Rectal smooth muscle tissue (tissue), 1 donor: ENCODE results near the gene FFAR2.
"Not testable (repeated sequence)": the region's sequence is repeated elsewhere in the genome, so short reads cannot be mapped to it uniquely, and the experiment has no call there.

Experiments used
- H3K27ac ChIP-seq: one replicate; pipeline ENCODE4 v1.7.0; 2013; ENCODE audit warnings: low read depth, low read length, inconsistent platforms
- H3K27me3 ChIP-seq: one replicate; pipeline ENCODE4 v1.7.0; 2013; ENCODE audit warnings: low read length; ENCODE audit not compliant: control insufficient read depth, insufficient read depth
- H3K36me3 ChIP-seq: one replicate; pipeline ENCODE4 v1.7.0; 2013; ENCODE audit warnings: low read length; ENCODE audit not compliant: control insufficient read depth, insufficient read depth
- H3K4me1 ChIP-seq: one replicate; pipeline ENCODE4 v1.7.0; 2013; ENCODE audit warnings: low read length; ENCODE audit not compliant: control insufficient read depth, insufficient read depth
- H3K4me3 ChIP-seq: one replicate; pipeline ENCODE4 v1.7.0; 2013; ENCODE audit warnings: low read length
- H3K9ac ChIP-seq: one replicate; pipeline ENCODE4 v1.7.0; 2013; ENCODE audit warnings: low read length

FFAR2 gene

GRCh38 chr19:35447606-35448469, at the start of gene FFAR2:
Gene FFAR2 (plus strand): TSS chr19:35448257. CDS start chr19:35449715, 1,458 bp downstream.
- Histone ChIP-seq H3K4me1 (no peaks in the 10 kb centered on the region), H3K9ac (no peak within 1 kb of the TSS), H3K27me3 (no peaks in the 10 kb centered on the region), H3K36me3 (no peaks in the 10 kb centered on the region), H3K27ac (no peak within 1 kb of the TSS), H3K4me3 (no peak within 1 kb of the TSS)

- H3K9ac ChIP-seq = no peak overlapping the region
- no peaks in the 10 kb centered on the region for H3K4me1 ChIP-seq
- H3K27me3 ChIP-seq = no peaks in the 10 kb centered on the region
- no peak overlapping the region for H3K27ac ChIP-seq
- no peak overlapping the region for H3K4me3 ChIP-seq
- no peaks in the 10 kb centered on the region for H3K36me3 ChIP-seq
Measured at GRCh38 chr19:35398570-35398969, 49.5 kb upstream of the FFAR2 start.

GRCh38 chr19:35399231-35399630, 48.8 kb upstream of the FFAR2 start:
- Histone ChIP-seq H3K4me1 (no peaks in the 10 kb centered on the region), H3K36me3 (no peaks in the 10 kb centered on the region), H3K27ac (no peak overlapping the region), H3K9ac (no peak overlapping the region), H3K27me3 (no peaks in the 10 kb centered on the region), H3K4me3 (no peak overlapping the region)

- Histone ChIP-seq H3K4me3 (no peak overlapping the region), H3K4me1 (no peaks in the 10 kb centered on the region), H3K9ac (no peak overlapping the region), H3K27ac (no peak overlapping the region), H3K36me3 (no peaks in the 10 kb centered on the region), H3K27me3 (no peaks in the 10 kb centered on the region)
Measured at GRCh38 chr19:35399948-35400772, 47.9 kb upstream of the FFAR2 start.

GRCh38 chr19:35400773-35401100, 47.3 kb upstream of the FFAR2 start:
- Histone ChIP-seq H3K4me1 (no peaks in the 10 kb centered on the region), H3K27ac (no peak overlapping the region), H3K36me3 (no peaks in the 10 kb centered on the region), H3K27me3 (no peaks in the 10 kb centered on the region), H3K9ac (no peak overlapping the region), H3K4me3 (no peak overlapping the region)

- not testable (repeated sequence) for H3K27ac ChIP-seq, H3K9ac ChIP-seq, H3K27me3 ChIP-seq, H3K4me1 ChIP-seq, H3K4me3 ChIP-seq, H3K36me3 ChIP-seq
Measured at GRCh38 chr19:35401416-35401815, 46.6 kb upstream of the FFAR2 start.

GRCh38 chr19:35403116-35403760, 44.8 kb upstream of the FFAR2 start:
- Histone ChIP-seq H3K36me3 (no peaks in the 10 kb centered on the region), H3K27ac (no peak overlapping the region)

GRCh38 chr19:35404879-35405622, 43.0 kb upstream of the FFAR2 start:
- Histone ChIP-seq H3K4me1 (no peaks in the 10 kb centered on the region), H3K36me3 (no peaks in the 10 kb centered on the region), H3K27ac (no peak overlapping the region), H3K4me3 (no peak overlapping the region), H3K27me3 (no peaks in the 10 kb centered on the region), H3K9ac (no peak overlapping the region)

More at GRCh38 chr19:35403116-35403760, 44.8 kb upstream of the FFAR2 start:
- H3K9ac ChIP-seq = no peak overlapping the region
- no peak overlapping the region for H3K4me3 ChIP-seq
- H3K4me1 ChIP-seq = no peaks in the 10 kb centered on the region
- no peaks in the 10 kb centered on the region for H3K27me3 ChIP-seq

- Histone ChIP-seq H3K27me3 (no peaks in the 10 kb centered on the region), H3K4me3 (no peak overlapping the region), H3K36me3 (no peaks in the 10 kb centered on the region), H3K4me1 (no peaks in the 10 kb centered on the region), H3K27ac (no peak overlapping the region), H3K9ac (no peak overlapping the region)
Measured at GRCh38 chr19:35407619-35408018, 40.4 kb upstream of the FFAR2 start.

- no peaks in the 10 kb centered on the region for H3K36me3 ChIP-seq
- no peaks in the 10 kb centered on the region for H3K4me1 ChIP-seq
- no peak overlapping the region for H3K4me3 ChIP-seq
- H3K27me3 ChIP-seq = no peaks in the 10 kb centered on the region
- no peak overlapping the region for H3K9ac ChIP-seq
- no peak overlapping the region for H3K27ac ChIP-seq
Measured at GRCh38 chr19:35408284-35409171, 39.5 kb upstream of the FFAR2 start.

- Histone ChIP-seq H3K4me3 (no peak overlapping the region), H3K27me3 (no peaks in the 10 kb centered on the region), H3K36me3 (no peaks in the 10 kb centered on the region), H3K27ac (no peak overlapping the region), H3K9ac (no peak overlapping the region), H3K4me1 (no peaks in the 10 kb centered on the region)
Measured at GRCh38 chr19:35409191-35409590, 38.9 kb upstream of the FFAR2 start.
